Esophagus muscularis mucosa (tissue), 3 donors: ENCODE results near the gene SRPK3.

Experiments
- CTCF ChIP-seq, 3 experiments: fragments of 200-600 bp in 2 of 3; fragments of 450-650 bp in 1 of 3; sonication (generic) in 2 of 3; IDR thresholded peaks; one replicate each; pipeline ENCODE4 v1.5.1; 2017 to 2019; ENCODE audit warnings: antibody characterized with exemption in 3 of 3, mild to moderate bottlenecking in 2 of 3, moderate library complexity in 1 of 3
- POLR2A ChIP-seq: fragments of 450-650 bp; IDR thresholded peaks from one replicate; pipeline ENCODE4 v1.6.1; 2017; ENCODE audit warnings: antibody characterized with exemption, moderate library complexity, mild to moderate bottlenecking, low read depth

GRCh38 chrX:153777261-153778090 lies 3.4 kb upstream of the SRPK3 start:
- TF ChIP-seq CTCF (IDR thresholded peaks at IDR 0.05) (no peak), POLR2A (no peak)
